GM20431 (cell line): ENCODE measurements around the gene CALHM6.

ENCODE experiments used
- in situ Hi-C: fragments of 300-500 bp; cut with MseI, MboI; formaldehyde crosslinking; loops from one replicate; pipeline ENCODE4 v1.15.0; 2020; ENCODE audit warnings: low sequenced_read_pairs; ENCODE audit not compliant: unreplicated experiment

Gene CALHM6

DNA sequence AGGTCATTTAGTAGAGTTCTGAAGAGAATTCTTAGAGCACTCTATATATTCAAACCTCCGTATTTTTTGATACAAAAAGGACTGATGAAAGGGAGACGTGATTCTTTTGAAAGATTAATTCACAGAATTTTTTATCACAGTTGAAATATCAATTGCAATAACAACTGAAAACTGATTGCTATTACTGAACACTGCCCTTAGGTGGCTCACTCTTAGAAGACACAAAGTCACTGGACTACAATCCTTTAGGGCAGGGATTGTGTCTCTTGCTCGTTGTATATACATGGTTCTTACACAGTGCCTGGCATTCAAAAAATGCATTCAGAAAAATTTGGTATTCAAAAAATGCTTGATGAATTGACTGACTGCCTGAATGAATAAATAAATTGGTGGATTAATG is 17.1 kb upstream of the CALHM6 start:
- in situ Hi-C loops, result no loop called here

DNA sequence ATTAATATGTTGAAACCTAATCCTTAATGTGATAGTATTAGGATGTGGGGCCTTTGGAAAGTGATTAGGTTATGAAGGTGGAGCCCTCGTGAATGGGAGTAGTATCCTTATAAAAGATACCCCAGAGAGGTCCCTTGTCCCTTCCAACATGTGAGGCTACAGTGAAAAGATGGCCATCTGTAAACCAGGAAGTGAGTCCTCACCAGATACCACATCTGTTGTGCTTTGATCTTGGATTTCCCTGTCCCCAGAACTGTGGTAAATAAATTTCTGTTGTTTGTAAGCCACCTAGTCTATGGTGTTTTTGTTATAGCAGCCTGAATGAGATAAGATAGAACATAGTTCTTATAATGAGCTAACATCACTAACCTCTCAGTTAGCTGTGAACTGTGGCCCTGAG is 16.6 kb upstream of the CALHM6 start:
- in situ Hi-C loops, result no loop called here

GRCh38 chr6:116445102-116445501 is 16.1 kb upstream of the CALHM6 start:
- in situ Hi-C loops, result no loop called here

- in situ Hi-C loops, result no loop called here
These were observed 14.8 kb upstream of the CALHM6 start for GRCh38 chr6:116446399-116446798.

DNA sequence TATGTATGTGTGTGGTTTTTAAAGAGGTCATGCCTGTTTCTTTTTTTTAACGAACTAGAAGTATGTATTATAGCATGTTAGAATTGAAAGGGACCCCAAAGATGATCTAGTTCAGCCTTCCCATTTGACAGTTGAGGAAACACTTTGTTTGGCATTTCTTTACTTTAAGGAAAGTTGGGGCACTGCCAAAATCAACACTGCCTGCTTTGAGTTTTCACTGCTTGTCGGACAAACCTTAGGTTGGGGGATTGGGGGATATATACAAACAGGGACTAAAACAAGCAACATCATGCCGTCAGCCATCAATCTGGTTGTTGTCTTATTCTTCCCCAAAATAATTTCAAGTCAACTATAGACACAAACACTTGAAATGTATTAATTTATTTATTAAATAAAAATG is 14.1 kb upstream of the CALHM6 start:
- in situ Hi-C loops, result no loop called here

DNA sequence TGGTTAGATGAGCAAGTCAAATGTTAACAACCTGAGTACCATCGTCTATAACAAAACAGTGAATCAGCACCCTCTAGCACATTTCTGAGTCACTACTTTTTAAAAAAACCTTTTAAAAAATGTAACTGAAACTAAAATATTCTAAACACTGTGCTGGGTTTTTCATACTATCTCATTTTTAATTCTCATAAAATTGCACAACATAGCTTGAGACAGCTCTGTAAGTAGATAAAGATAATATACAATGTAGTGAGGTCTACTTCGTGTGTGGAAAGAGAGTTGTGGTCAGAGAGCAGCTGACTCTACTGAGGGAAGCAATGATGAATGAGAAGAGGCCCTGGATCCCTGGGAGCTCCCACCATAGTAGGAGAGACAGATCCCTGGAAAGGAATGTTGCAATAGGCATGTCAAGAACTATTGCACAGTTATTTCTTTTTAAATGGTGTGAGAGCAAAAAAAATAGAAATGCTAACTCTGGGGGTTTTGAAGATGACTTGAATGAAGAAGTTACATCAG is 13.6 kb upstream of the CALHM6 start:
- in situ Hi-C loops, result no loop called here

- in situ Hi-C loops, result no loop called here
These were observed 11.6 kb upstream of the CALHM6 start for GRCh38 chr6:116449565-116449964.

DNA sequence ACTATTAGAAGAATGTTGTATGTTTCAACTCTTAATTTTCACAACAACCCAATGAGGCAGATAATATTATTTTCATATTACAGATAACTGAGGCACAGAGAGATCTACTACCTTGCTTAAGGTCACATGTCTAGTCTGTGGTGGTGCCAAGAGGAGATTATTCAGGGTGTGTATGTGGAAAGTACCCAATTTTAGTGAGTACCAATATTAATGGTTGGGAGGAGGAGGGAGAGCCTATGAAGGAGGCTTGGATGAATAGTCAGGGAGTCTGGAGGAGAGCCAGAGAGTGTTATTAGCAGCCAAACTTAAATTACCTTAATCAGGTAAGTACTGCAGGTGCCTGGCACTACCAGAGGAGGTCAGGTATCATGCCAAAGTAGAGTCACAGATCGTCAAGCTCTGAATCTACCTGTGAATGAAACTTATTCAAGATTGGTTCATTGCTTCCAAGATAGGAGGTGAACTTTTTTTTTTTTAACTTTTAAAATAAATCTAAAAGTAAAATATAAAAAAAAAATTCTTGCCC is 10.9 kb upstream of the CALHM6 start:
- in situ Hi-C loops, result no loop called here

- in situ Hi-C loops, result no loop called here
These were observed 10.1 kb upstream of the CALHM6 start for GRCh38 chr6:116450769-116451740.

DNA sequence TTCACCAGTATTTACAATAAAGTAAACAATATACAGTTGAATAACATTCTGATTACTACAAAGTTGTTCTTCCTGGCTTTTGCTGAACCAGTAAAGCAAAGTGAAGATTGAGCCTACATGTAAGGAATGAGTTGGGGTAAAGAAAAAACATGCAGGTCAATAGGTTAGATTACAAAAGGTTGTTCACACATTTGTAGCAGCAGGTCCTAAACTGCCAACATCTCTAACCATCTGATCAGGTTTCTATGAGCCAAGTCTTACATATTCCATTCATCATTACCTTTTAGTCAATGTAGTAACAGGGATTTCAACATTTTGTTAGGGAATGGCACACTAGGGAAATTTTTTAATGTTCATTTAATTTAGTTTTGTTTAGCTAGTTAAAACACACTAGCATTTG is 9.3 kb upstream of the CALHM6 start:
- in situ Hi-C loops, result no loop called here

DNA sequence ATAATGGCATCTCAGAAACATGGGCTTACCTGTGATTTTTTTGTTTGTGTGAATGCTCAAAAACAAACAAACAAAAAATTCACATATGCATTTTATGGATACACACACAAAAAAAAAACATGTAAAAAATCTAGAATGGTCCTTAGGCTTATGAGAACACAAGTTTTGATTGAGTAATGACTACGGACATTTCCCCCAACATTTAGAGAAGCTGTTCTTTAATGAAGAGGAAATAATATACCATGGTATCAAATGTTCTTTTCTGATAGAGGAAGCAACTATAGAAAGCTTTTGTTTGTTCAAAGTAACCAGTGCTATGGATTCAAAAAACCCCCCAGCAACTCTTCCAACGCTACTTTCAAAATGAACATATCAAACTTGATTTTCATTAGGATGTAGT is 8.6 kb upstream of the CALHM6 start:
- in situ Hi-C loops, result no loop called here

- in situ Hi-C loops, result no loop called here
These were observed 5.1 kb upstream of the CALHM6 start for GRCh38 chr6:116456106-116456505.

DNA sequence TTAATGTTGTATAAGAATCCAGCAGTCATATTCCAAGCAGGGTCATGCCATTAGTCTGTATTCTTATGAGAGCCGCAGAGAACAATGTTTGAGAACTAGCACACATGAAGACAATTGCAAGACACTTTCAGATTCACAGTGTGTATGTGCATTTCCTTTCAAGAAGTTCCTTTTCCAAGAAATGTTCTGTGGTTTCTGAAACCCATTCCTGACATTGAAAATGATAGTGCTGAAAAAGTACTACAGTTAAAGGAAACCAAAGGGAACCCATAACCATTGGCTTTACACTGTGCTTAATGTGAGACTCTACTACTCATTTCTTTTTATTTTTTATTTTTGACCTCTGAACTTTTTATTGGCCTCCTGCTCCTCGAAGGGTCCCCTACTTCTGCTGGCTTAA is 4.2 kb upstream of the CALHM6 start:
- in situ Hi-C loops, result no loop called here

DNA sequence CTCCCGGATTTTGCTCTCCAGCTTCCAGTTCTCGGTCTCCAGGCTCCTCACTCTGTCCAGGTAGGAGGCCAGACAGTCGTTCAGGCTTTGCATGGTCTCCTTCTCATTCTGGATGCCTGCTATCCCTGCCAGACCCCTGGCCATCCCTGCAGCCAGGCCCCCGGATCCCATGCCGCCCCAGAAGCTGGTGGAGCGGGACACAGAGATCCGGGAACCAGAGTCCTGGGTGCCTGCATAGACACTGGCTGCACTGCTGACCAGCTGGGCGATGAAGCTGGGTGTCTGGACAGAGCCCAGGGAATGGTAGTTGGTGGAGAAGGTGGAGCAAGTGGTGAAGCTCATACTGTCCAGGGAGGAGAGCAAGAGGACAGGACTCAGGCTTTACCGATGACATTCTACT is 2.9 kb upstream of the CALHM6 start:
- in situ Hi-C loops, result no loop called here

GRCh38 chr6:116459927-116460326 is 1.2 kb upstream of the CALHM6 start:
- in situ Hi-C loops, result no loop called here

DNA sequence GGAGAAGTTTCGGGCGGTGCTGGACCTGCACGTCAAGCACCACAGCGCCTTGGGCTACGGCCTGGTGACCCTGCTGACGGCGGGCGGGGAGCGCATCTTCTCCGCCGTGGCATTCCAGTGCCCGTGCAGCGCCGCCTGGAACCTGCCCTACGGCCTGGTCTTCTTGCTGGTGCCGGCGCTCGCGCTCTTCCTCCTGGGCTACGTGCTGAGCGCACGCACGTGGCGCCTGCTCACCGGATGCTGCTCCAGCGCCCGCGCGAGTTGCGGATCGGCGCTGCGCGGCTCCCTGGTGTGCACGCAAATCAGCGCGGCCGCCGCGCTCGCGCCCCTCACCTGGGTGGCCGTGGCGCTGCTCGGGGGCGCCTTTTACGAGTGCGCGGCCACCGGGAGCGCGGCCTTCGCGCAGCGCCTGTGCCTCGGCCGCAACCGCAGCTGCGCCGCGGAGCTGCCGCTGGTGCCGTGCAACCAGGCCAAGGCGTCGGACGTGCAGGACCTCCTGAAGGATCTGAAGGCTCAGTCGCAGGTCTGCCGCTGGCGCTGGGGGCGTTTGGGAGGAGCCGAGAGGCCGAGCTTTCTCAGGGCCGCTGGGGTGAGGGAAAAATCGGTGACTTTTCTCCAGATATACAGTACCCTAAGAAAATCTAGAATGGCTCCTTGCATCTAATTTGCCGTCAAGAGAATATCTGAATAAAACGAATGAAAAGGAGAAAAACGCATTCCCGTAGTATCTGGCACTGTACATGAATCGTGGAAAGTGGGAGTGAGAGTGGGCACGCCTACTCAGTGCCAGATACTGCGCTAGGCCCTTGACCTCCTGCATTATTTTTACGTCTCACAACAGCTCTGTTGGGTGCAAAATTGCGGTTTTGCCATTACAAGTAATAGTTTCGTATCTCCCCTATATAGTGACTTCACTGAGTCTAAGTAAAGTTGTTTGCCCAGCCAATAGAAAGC is 1.0 kb downstream of the CALHM6 start:
- in situ Hi-C loops, result no loop called here

- in situ Hi-C loops, result no loop called here
These were observed 2.1 kb downstream of the CALHM6 start for GRCh38 chr6:116463301-116463700.

GRCh38 chr6:116465246-116465645 is 4.1 kb downstream of the CALHM6 start:
- in situ Hi-C loops, result no loop called here

- in situ Hi-C loops, result no loop called here
These were observed 5.9 kb downstream of the CALHM6 start for GRCh38 chr6:116467096-116467495.

GRCh38 chr6:116467514-116467913 is 6.3 kb downstream of the CALHM6 start:
- in situ Hi-C loops, result no loop called here
